Germinal center (tissue), 1 donor: Measurements from ENCODE around the gene ZMIZ2.

ENCODE experiments used
- DNase-seq: peaks from one replicate; pipeline ENCODE4 v3.0.0; 2012; ENCODE audit warnings: mixed read lengths, low spot score

Gene ZMIZ2

GRCh38 chr7:44757739-44758138, 9.1 kb downstream of the ZMIZ2 start:
- DNase-seq: no peak

- DNase-seq: no peak
Measured at GRCh38 chr7:44759246-44759645, 10.6 kb downstream of the ZMIZ2 start.

DNA sequence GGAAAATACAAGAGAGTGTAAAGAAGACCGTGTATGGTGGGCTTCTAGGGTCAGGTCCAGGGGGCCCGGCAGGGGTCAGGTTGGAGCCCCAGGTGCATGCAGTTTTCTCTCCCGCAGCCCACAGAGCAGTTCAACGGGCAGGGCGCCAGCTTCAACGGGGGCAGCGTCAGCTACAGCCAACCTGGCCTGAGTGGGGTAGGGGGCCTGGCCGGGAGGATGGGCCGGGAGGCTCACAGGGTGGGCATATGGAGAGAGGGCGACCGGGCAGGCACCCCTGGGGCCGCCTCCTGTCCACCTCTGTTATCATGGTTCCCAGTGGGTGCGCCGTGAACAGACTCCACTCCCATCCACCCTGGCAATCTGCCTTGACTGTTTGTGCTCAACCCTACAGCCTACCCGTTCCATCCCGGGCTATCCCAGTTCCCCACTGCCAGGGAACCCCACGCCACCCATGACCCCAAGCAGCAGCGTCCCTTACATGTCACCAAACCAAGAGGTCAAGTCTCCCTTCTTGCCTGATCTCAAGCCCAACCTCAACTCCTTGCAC, 11.5 kb downstream of the ZMIZ2 start:
- DNase-seq: no peak

GRCh38 chr7:44761207-44762161, 12.8 kb downstream of the ZMIZ2 start:
- no peak for DNase-seq

DNA sequence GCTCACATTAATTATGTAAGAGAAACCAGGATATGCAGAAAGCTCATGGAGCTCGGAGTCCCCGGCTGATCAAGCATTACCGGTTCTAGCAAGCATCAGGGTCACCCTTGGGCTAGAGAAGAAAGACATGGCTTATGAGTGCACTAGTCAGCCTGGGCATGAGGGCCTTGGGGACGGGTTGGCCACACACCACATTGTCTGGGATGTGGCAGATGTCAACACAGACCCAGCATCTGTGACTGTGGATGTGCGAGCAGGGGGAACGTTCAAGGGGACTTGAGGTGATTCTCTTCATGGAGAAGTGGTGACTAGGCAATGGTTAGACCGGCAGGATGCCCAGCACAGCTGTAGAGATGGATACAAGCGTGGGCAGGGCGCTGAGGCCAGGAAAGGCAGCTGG, 13.7 kb downstream of the ZMIZ2 start:
- DNase-seq: no peak

- no peak for DNase-seq
Measured at GRCh38 chr7:44762726-44763522, 14.3 kb downstream of the ZMIZ2 start.

GRCh38 chr7:44764081-44764480, 15.4 kb downstream of the ZMIZ2 start:
- no peak for DNase-seq

GRCh38 chr7:44764665-44765578, 16.3 kb downstream of the ZMIZ2 start:
- no peak for DNase-seq

DNA sequence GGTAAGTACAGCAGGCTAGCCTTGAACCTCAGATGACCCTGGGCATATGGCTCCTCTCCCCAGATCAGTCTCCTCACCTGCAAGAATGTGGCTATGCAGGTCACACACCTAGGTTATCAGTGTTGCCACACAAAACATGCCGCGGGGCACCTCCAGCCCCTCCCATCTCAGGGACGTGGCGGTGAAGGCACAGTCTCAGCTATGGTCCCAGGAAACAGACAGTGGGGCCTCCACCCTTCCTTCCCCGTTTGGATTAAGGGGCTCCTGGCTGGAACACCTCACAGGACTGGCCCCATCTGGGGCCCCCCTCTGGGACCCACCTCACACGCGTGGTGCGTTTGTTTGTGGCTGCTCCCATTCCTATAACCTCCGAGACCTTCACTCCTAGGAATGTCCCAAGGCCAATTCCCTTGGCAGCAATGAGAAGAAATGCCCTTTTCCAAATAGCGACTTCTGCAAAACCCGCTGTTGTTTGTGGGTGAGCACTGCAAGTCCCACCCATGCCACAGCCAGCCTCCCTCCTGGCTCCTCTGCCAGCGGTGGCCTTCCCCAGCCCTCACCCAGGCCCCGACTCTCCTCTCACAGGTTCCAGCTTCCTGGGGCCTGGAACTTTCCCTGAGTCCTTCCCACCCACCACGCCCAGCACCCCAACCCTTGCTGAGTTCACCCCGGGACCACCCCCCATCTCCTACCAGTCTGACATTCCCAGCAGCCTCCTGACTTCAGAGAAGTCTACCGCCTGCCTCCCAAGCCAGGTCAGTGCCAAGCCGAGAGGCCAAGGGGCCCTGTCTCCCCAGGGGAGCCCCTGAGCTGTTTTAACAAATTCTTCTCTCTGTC, 17.1 kb downstream of the ZMIZ2 start:
- DNase-seq: no peak

- no peak for DNase-seq
Measured at GRCh38 chr7:44766416-44766801, 17.8 kb downstream of the ZMIZ2 start.

GRCh38 chr7:44767134-44767911, 18.7 kb downstream of the ZMIZ2 start:
- DNase-seq: no peak

GRCh38 chr7:44767912-44768627, 19.4 kb downstream of the ZMIZ2 start:
- DNase-seq: peak; percentile 37

- DNase-seq: no peak
Measured at GRCh38 chr7:44768628-44769371, 20.2 kb downstream of the ZMIZ2 start.

GRCh38 chr7:44769376-44769775, 20.7 kb downstream of the ZMIZ2 start:
- DNase-seq: no peak

DNA sequence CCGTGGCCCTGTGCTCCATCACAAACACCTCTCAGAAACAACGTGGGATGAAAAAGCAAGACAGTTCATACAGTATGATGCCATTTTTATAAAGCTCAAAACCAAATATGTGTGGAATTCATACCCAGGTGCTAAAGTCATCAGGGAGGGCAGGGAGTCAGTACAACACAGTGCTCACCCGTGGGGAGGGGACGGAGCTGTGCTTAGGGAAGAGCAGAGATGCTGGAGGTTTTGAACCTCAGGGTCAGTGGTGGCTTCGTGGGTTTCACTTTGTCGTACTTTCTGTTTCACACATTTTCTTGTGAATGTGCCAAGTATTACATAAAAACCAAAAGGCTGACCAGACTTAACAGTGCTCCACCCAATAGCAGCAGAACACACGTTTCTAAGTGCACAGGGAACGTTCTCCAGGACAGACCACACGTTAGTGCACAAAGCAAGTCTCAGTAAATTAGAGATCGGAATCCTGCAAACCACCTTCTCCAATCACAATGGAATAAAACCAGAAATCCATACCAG, 21.2 kb downstream of the ZMIZ2 start:
- DNase-seq: no peak

- no peak for DNase-seq
Measured at GRCh38 chr7:44771358-44771757, 22.7 kb downstream of the ZMIZ2 start.

DNA sequence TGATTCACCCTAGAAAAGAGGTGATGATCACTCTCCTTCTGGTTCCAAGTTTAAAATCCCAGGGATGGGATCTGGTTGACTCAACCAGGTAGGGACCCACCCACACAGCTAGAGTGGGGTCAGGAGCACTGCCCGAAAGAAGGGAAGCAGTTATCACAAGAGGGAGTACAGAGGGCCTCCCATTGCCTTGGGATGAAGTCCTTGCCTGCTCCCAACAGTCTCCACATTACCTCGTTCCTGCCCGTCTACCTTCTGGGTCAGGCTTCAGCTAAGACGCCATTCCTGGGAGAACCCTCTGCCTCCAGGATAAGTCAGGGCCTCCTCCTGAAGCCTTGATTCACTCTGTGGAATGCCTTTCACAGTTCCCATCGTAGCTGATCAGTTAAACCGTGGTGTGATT, 23.8 kb downstream of the ZMIZ2 start:
- DNase-seq: no peak

GRCh38 chr7:44772867-44773266, 24.2 kb downstream of the ZMIZ2 start:
- DNase-seq: no peak
